HCT116 (cell line): ENCODE measurements around the gene NAPSA.

ENCODE experiments used
- CEBPB ChIP-seq: IDR thresholded peaks from 2 replicates; pipeline ENCODE4 v1.6.1; 2012; ENCODE audit warnings: low read depth
- CTCF ChIP-seq, 3 experiments: fragments of 200-600 bp in 1 of 3; sonication (generic) in 1 of 3; IDR thresholded peaks in 2 of 3; conservative IDR thresholded peaks in 1 of 3; 2 replicates each; pipeline ENCODE4 v1.5.1; 2012 to 2017; ENCODE audit warnings: low read depth in 2 of 3, low read length in 2 of 3, antibody characterized with exemption in 1 of 3, borderline replicate concordance in 1 of 3, control low read depth in 1 of 3, mild to moderate bottlenecking in 1 of 3, mixed read lengths in 1 of 3, mixed run types in 1 of 3, moderate library complexity in 1 of 3; ENCODE audit not compliant: insufficient read depth in 1 of 3
- EZH2 ChIP-seq: fragments of 200-600 bp; sonication (generic); IDR thresholded peaks from 2 replicates; pipeline ENCODE4 v1.6.1; 2017; ENCODE audit warnings: antibody characterized with exemption, mixed run types
- EZH2phosphoT487 ChIP-seq: fragments of 200-600 bp; IDR thresholded peaks from 2 replicates; pipeline ENCODE4 v1.6.1; 2018; ENCODE audit warnings: antibody characterized with exemption, borderline replicate concordance
- FOSL1 ChIP-seq: IDR thresholded peaks from 2 replicates; pipeline ENCODE4 v1.6.1; 2012; ENCODE audit warnings: low read depth
- POLR2A ChIP-seq: IDR thresholded peaks from 2 replicates; pipeline ENCODE4 v1.7.0; 2011; ENCODE audit warnings: borderline replicate concordance; ENCODE audit not compliant: insufficient read depth, insufficient read length; ENCODE audit errors: extremely low read depth
- POLR2AphosphoS5 ChIP-seq: IDR thresholded peaks from 2 replicates; pipeline ENCODE4 v1.6.1; 2011; ENCODE audit warnings: mild to moderate bottlenecking, low read depth, low read length, moderate library complexity
- RAD21 ChIP-seq: IDR thresholded peaks from 2 replicates; pipeline ENCODE4 v1.6.1; 2012; ENCODE audit warnings: low read depth, mild to moderate bottlenecking
- SP1 ChIP-seq: IDR thresholded peaks from 2 replicates; pipeline ENCODE4 v1.6.1; 2012; ENCODE audit warnings: low read depth
- TF ChIP-seq, protein P1 (sequence below): IDR thresholded peaks from 2 replicates; pipeline ENCODE4 v1.6.1; 2011; ENCODE audit warnings: mild to moderate bottlenecking, low read length, moderate library complexity; ENCODE audit not compliant: insufficient replicate concordance; ENCODE audit errors: extremely low read depth
- TF ChIP-seq, protein P2 (sequence below): IDR thresholded peaks from 2 replicates; pipeline ENCODE4 v1.6.1; 2012
- TF ChIP-seq, protein P3 (sequence below): IDR thresholded peaks from 2 replicates; pipeline ENCODE4 v1.6.1; 2012; ENCODE audit warnings: low read depth

- TF ChIP-seq CTCF (IDR thresholded peaks at IDR 0.05 in 2 of 3, conservative IDR thresholded peaks at IDR 0.05 in 1 of 3; ENCODE audit: borderline replicate concordance in 1 of 3, insufficient read depth in 1 of 3, low read depth in 2 of 3, low read length in 2 of 3) (no peak), CEBPB (no peak), POLR2A (no peak), FOSL1 (no peak), EZH2phosphoT487 (no peak), SP1 (no peak), RAD21 (no peak), EZH2 (no peak), POLR2AphosphoS5 (no peak)
- TF ChIP-seq, protein P1, sequence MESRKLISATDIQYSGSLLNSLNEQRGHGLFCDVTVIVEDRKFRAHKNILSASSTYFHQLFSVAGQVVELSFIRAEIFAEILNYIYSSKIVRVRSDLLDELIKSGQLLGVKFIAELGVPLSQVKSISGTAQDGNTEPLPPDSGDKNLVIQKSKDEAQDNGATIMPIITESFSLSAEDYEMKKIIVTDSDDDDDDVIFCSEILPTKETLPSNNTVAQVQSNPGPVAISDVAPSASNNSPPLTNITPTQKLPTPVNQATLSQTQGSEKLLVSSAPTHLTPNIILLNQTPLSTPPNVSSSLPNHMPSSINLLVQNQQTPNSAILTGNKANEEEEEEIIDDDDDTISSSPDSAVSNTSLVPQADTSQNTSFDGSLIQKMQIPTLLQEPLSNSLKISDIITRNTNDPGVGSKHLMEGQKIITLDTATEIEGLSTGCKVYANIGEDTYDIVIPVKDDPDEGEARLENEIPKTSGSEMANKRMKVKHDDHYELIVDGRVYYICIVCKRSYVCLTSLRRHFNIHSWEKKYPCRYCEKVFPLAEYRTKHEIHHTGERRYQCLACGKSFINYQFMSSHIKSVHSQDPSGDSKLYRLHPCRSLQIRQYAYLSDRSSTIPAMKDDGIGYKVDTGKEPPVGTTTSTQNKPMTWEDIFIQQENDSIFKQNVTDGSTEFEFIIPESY: no peak
- TF ChIP-seq, protein P2, sequence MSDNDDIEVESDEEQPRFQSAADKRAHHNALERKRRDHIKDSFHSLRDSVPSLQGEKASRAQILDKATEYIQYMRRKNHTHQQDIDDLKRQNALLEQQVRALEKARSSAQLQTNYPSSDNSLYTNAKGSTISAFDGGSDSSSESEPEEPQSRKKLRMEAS: no peak
- TF ChIP-seq, protein P3, sequence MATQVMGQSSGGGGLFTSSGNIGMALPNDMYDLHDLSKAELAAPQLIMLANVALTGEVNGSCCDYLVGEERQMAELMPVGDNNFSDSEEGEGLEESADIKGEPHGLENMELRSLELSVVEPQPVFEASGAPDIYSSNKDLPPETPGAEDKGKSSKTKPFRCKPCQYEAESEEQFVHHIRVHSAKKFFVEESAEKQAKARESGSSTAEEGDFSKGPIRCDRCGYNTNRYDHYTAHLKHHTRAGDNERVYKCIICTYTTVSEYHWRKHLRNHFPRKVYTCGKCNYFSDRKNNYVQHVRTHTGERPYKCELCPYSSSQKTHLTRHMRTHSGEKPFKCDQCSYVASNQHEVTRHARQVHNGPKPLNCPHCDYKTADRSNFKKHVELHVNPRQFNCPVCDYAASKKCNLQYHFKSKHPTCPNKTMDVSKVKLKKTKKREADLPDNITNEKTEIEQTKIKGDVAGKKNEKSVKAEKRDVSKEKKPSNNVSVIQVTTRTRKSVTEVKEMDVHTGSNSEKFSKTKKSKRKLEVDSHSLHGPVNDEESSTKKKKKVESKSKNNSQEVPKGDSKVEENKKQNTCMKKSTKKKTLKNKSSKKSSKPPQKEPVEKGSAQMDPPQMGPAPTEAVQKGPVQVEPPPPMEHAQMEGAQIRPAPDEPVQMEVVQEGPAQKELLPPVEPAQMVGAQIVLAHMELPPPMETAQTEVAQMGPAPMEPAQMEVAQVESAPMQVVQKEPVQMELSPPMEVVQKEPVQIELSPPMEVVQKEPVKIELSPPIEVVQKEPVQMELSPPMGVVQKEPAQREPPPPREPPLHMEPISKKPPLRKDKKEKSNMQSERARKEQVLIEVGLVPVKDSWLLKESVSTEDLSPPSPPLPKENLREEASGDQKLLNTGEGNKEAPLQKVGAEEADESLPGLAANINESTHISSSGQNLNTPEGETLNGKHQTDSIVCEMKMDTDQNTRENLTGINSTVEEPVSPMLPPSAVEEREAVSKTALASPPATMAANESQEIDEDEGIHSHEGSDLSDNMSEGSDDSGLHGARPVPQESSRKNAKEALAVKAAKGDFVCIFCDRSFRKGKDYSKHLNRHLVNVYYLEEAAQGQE: no peak
Observed at GRCh38 chr19:50410109-50410508, 44.7 kb upstream of the NAPSA start.
